Neural progenitor cell (in vitro differentiated cells): ENCODE results near the gene SPATC1L. TPM values are rescaled to one million over a fixed set of nuclear protein-coding genes. Genes with fewer than 3 reads are reported as not detected.

Source experiments
- DNase-seq: peaks from one replicate; pipeline ENCODE4 v3.0.0-alpha.2; 2016; ENCODE audit warnings: low spot score
- H2AFZ ChIP-seq: fragments of 200-600 bp; sonication (generic); replicated peaks from 2 replicates; pipeline ENCODE4 v1.6.1; 2016; ENCODE audit warnings: antibody characterized with exemption
- H3F3A ChIP-seq: fragments of 200-600 bp; sonication (generic); 2 replicates; pipeline ENCODE4 v1.6.1; 2016; ENCODE audit warnings: antibody characterized with exemption, low read depth
- H3K27ac ChIP-seq: fragments of 200-600 bp; sonication (generic); 2 replicates; pipeline ENCODE4 v1.5.1; 2016; ENCODE audit warnings: mild to moderate bottlenecking
- H3K27me3 ChIP-seq: fragments of 200-600 bp; sonication (generic); 2 replicates; pipeline ENCODE4 v1.6.1; 2016; ENCODE audit warnings: mild to moderate bottlenecking, moderate library complexity
- H3K36me3 ChIP-seq: fragments of 200-600 bp; sonication (generic); 2 replicates; pipeline ENCODE4 v1.5.1; 2016
- H3K4me1 ChIP-seq: fragments of 200-600 bp; sonication (generic); 2 replicates; pipeline ENCODE4 v1.6.1; 2016; ENCODE audit warnings: mixed run types
- H3K4me2 ChIP-seq: fragments of 200-600 bp; sonication (generic); 2 replicates; pipeline ENCODE4 v1.6.1; 2016
- H3K4me3 ChIP-seq: fragments of 200-600 bp; sonication (generic); 2 replicates; pipeline ENCODE4 v1.5.1; 2016
- H3K79me2 ChIP-seq: fragments of 200-600 bp; sonication (generic); 2 replicates; pipeline ENCODE4 v1.6.1; 2016; ENCODE audit warnings: low read depth
- H3K9ac ChIP-seq: fragments of 200-600 bp; sonication (generic); 2 replicates; pipeline ENCODE4 v1.6.1; 2016
- H3K9me3 ChIP-seq: fragments of 200-600 bp; sonication (generic); 2 replicates; pipeline ENCODE4 v1.5.1; 2016; ENCODE audit warnings: low read depth
- H4K20me1 ChIP-seq: fragments of 200-600 bp; sonication (generic); 2 replicates; pipeline ENCODE4 v1.6.1; 2016; ENCODE audit warnings: low read depth
- H3K27ac Mint-ChIP-seq: 3 replicates; pipeline ENCODE4 v1.8.0; 2021; ENCODE audit warnings: mixed read lengths
- H3K27me3 Mint-ChIP-seq: 2 replicates; pipeline ENCODE4 v1.8.0; 2022; ENCODE audit warnings: low read depth, mild to moderate bottlenecking, inconsistent platforms, moderate library complexity, mixed read lengths; ENCODE audit not compliant: insufficient read depth
- H3K36me3 Mint-ChIP-seq: 3 replicates; pipeline ENCODE4 v1.8.0; 2021; ENCODE audit warnings: mixed read lengths
- H3K4me1 Mint-ChIP-seq: 3 replicates; pipeline ENCODE4 v1.8.0; 2021; ENCODE audit warnings: mixed read lengths
- H3K4me3 Mint-ChIP-seq: 3 replicates; pipeline ENCODE4 v1.8.0; 2021; ENCODE audit warnings: mild to moderate bottlenecking, moderate library complexity, mixed read lengths
- H3K9me3 Mint-ChIP-seq: 3 replicates; pipeline ENCODE4 v1.8.0; 2020; ENCODE audit warnings: mixed read lengths
- CTCF ChIP-seq: fragments of 200-600 bp; sonication (generic); IDR thresholded peaks from 2 replicates; pipeline ENCODE4 v1.5.1; 2017; ENCODE audit warnings: antibody characterized with exemption, mild to moderate bottlenecking
- EZH2 ChIP-seq: fragments of 200-600 bp; sonication (generic); IDR thresholded peaks from 2 replicates; pipeline ENCODE4 v1.6.1; 2017; ENCODE audit warnings: antibody characterized with exemption, mild to moderate bottlenecking, moderate library complexity
- EZH2phosphoT487 ChIP-seq: fragments of 200-600 bp; sonication (generic); IDR thresholded peaks from 2 replicates; pipeline ENCODE4 v1.6.1; 2017; ENCODE audit warnings: antibody characterized with exemption
- total RNA-seq: library from RNA; depleted of rRNA; stranded (reverse); fragments of >200 nt; gene quantifications from 2 replicates; pipeline ENCODE4 v1.2.3, GENCODE V29; 2015; ENCODE audit warnings: low replicate concordance

Gene SPATC1L
- total RNA-seq, 1 donor from 2014 or later: 5.1 TPM

GRCh38 chr21:46207920-46208591 is 23.8 kb upstream of the SPATC1L start:
- Histone ChIP-seq H3K36me3 (no peaks in the 10 kb centered on the region), H3K4me2 (no peak overlapping the region), H3K9me3 (no peaks in the 10 kb centered on the region), H2AFZ (no peak overlapping the region), H3K4me3 (no peak overlapping the region), H4K20me1 (no peaks in the 10 kb centered on the region), H3K79me2 (no peaks in the 10 kb centered on the region), H3K27me3 (no peaks in the 10 kb centered on the region), H3K4me1 (no peaks in the 10 kb centered on the region), H3F3A (no peaks in the 10 kb centered on the region), H3K9ac (no peak overlapping the region), H3K27ac (no peak overlapping the region)
- no peak overlapping the region for H3K27ac Mint-ChIP-seq
- no peaks in the 10 kb centered on the region for H3K9me3 Mint-ChIP-seq
- TF ChIP-seq EZH2: no peak
- no peak for TF ChIP-seq EZH2phosphoT487
- TF ChIP-seq CTCF: no peak
- H3K27me3 Mint-ChIP-seq: peaks cover 5% of the 10 kb centered on the region
- peaks cover 20% of the 10 kb centered on the region for H3K36me3 Mint-ChIP-seq
- H3K4me1 Mint-ChIP-seq: no peaks in the 10 kb centered on the region
- H3K4me3 Mint-ChIP-seq: no peak overlapping the region
- no peak for DNase-seq

- H3K4me3 ChIP-seq: no peak overlapping the region
- peaks cover 17% of the 10 kb centered on the region for H3K36me3 Mint-ChIP-seq
- H3K79me2 ChIP-seq: no peaks in the 10 kb centered on the region
- H3K27ac ChIP-seq: no peak overlapping the region
- H3K9me3 ChIP-seq: no peaks in the 10 kb centered on the region
- H3K9ac ChIP-seq: no peak overlapping the region
- H3K4me1 ChIP-seq: no peaks in the 10 kb centered on the region
- H3K9me3 Mint-ChIP-seq: no peaks in the 10 kb centered on the region
- H4K20me1 ChIP-seq: no peaks in the 10 kb centered on the region
- peaks cover 5% of the 10 kb centered on the region for H3K27me3 Mint-ChIP-seq
- no peak overlapping the region for H3K4me3 Mint-ChIP-seq
- no peak overlapping the region for H3K4me2 ChIP-seq
- TF ChIP-seq EZH2 (no peak), EZH2phosphoT487 (no peak), CTCF (no peak)
- no peaks in the 10 kb centered on the region for H3F3A ChIP-seq
- H3K36me3 ChIP-seq: no peaks in the 10 kb centered on the region
- no peaks in the 10 kb centered on the region for H3K4me1 Mint-ChIP-seq
- no peak for DNase-seq
- H3K27me3 ChIP-seq: no peaks in the 10 kb centered on the region
- no peak overlapping the region for H2AFZ ChIP-seq
- H3K27ac Mint-ChIP-seq: no peak overlapping the region
Measured at GRCh38 chr21:46207006-46207919, 23.0 kb upstream of the SPATC1L start.

- no peaks in the 10 kb centered on the region for H3F3A ChIP-seq
- H3K4me1 Mint-ChIP-seq: no peaks in the 10 kb centered on the region
- H3K36me3 ChIP-seq: no peaks in the 10 kb centered on the region
- H3K4me2 ChIP-seq: no peak overlapping the region
- H3K9me3 Mint-ChIP-seq: no peaks in the 10 kb centered on the region
- H3K27me3 Mint-ChIP-seq: peaks cover 5% of the 10 kb centered on the region
- no peaks in the 10 kb centered on the region for H3K79me2 ChIP-seq
- no peaks in the 10 kb centered on the region for H3K27me3 ChIP-seq
- no peak overlapping the region for H3K9ac ChIP-seq
- H2AFZ ChIP-seq: no peak overlapping the region
- H3K27ac Mint-ChIP-seq: no peak overlapping the region
- H4K20me1 ChIP-seq: no peaks in the 10 kb centered on the region
- H3K4me3 ChIP-seq: no peak overlapping the region
- H3K36me3 Mint-ChIP-seq: peaks cover 17% of the 10 kb centered on the region
- no peak overlapping the region for H3K4me3 Mint-ChIP-seq
- no peak for TF ChIP-seq CTCF
- no peak for TF ChIP-seq EZH2phosphoT487
- no peak for TF ChIP-seq EZH2
- no peaks in the 10 kb centered on the region for H3K4me1 ChIP-seq
- H3K9me3 ChIP-seq: no peaks in the 10 kb centered on the region
- no peak overlapping the region for H3K27ac ChIP-seq
- no peak for DNase-seq
Measured at GRCh38 chr21:46206163-46207005, 22.1 kb upstream of the SPATC1L start.
